Midbrain (tissue), 1 donor: ENCODE measurements around the gene PARP11.
A peak's percentile ranks its signal among the peaks of the same experiment; 100 is the strongest.

ENCODE experiments used
- DNase-seq: peaks from one replicate; lab custom pipeline; 2025; lab: John Stamatoyannopoulos, UW

The PARP11 gene

GRCh38 chr12:3821441-3821840 is 51.8 kb downstream of the PARP11 start:
- no peak for DNase-seq

GRCh38 chr12:3820122-3820521 is 53.1 kb downstream of the PARP11 start:
- no peak for DNase-seq

- no peak for DNase-seq
Measured at GRCh38 chr12:3816266-3816665, 56.9 kb downstream of the PARP11 start.

- no peak for DNase-seq
Measured at GRCh38 chr12:3815094-3815766, 58.0 kb downstream of the PARP11 start.

- DNase-seq: no peak
Measured at GRCh38 chr12:3810540-3810939, 62.7 kb downstream of the PARP11 start.

GRCh38 chr12:3810016-3810370 is 63.2 kb downstream of the PARP11 start:
- DNase-seq: no peak

- DNase-seq: no peak
Measured at GRCh38 chr12:3809357-3810015, 63.7 kb downstream of the PARP11 start.

GRCh38 chr12:3805077-3805476 is 68.1 kb downstream of the PARP11 start:
- no peak for DNase-seq

GRCh38 chr12:3803865-3804472 is 69.2 kb downstream of the PARP11 start:
- DNase-seq: peak; percentile 67

GRCh38 chr12:3802721-3803120 is 70.5 kb downstream of the PARP11 start:
- no peak for DNase-seq

GRCh38 chr12:3797531-3798048 is 75.6 kb downstream of the PARP11 start:
- no peak for DNase-seq

GRCh38 chr12:3795492-3796133 is 77.6 kb downstream of the PARP11 start:
- no peak for DNase-seq

GRCh38 chr12:3795066-3795465 is 78.1 kb downstream of the PARP11 start:
- no peak for DNase-seq

- no peak for DNase-seq
Measured at GRCh38 chr12:3792623-3793288, 80.4 kb downstream of the PARP11 start.

- no peak for DNase-seq
Measured at GRCh38 chr12:3791256-3791874, 81.8 kb downstream of the PARP11 start.

- no peak for DNase-seq
Measured at GRCh38 chr12:3790642-3791041, 82.6 kb downstream of the PARP11 start.

- DNase-seq: no peak
Measured at GRCh38 chr12:3789838-3790237, 83.4 kb downstream of the PARP11 start.

GRCh38 chr12:3777206-3777809 is 95.9 kb downstream of the PARP11 start:
- peak; percentile 38 for DNase-seq

GRCh38 chr12:3775385-3776035 is 97.7 kb downstream of the PARP11 start:
- DNase-seq: no peak

GRCh38 chr12:3772380-3772779 is 100.8 kb downstream of the PARP11 start:
- DNase-seq: no peak

GRCh38 chr12:3771853-3772252 is 101.3 kb downstream of the PARP11 start:
- DNase-seq: no peak
